GM18520 (cell line): ENCODE measurements around the gene SLAIN1.
A peak's percentile ranks its signal among the peaks of the same experiment; 100 is the strongest.
"Not testable (repeated sequence)": the region's sequence is repeated elsewhere in the genome, so short reads cannot be mapped to it uniquely, and the experiment has no call there.

Source experiments
- ATAC-seq: cut with Tn5 transposase; IDR thresholded peaks from one replicate; pipeline ENCODE4 v1.9.1; 2021; ENCODE audit not compliant: unreplicated experiment

The SLAIN1 gene

DNA sequence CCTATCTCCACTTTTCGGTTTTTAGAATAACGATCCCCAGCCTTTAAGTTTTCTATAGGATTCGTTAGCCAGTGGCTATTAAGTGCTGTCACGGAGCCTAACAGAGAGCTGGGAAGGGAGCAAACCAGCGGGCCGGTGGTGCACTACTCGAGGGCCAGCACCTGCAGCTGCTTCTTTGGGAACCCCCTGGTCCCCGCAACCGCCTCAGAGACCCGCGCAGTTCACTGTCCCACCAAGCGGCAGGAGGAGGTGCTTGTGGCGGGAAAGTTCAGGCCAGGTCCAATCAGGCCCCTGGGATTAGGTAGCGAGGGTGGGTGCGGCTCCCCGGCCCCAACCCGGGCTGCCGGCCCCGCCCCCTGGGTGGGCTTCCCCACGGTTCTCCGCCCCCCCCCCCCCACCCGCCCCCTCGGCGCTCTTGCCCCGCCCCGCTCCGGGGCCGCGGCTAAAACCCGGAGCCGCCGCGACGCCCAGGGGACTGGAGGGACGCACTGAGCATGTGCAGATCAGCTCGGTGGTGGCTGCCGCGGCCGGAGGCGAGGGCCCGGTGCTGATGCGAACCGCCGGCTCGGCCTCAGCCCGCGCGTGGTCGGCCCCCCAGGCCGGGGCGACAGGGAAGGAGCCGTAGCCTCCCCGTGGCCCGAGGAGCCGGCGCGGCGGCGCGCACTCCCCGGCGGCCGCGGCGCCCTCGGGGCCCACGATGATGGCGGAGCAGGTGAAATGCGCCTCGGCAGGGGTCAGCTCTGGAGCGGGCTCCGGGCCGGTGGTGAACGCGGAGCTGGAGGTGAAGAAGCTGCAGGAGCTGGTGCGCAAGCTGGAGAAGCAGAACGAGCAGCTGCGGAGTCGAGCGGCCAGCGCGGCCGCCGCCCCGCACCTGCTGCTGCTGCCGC, at the start of gene SLAIN1:
Gene SLAIN1, plus strand, starts transcription at position 471 of the 887 bp plus-strand sequence. Its CDS starts 227 bp downstream, at position 698.
- ATAC-seq, result peak; percentile 51

DNA sequence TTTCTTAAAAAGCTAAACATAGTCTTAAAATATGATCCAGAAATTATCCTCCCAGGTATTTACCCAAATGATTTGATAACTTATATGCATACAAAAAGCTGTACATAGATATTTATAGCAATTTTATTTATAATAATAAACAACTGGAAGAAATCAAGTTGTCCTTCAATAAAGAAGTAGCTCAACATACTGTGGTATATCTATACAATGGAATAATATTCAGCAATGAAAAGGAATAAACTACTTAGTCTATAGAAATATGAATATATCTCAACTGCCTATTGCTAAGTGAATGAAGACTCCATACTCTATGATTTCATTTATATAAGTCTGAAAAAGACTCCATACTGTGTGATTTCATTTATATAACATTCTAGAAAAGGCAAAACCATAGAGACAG, 47.1 kb upstream of the SLAIN1 start:
- no peak for ATAC-seq

DNA sequence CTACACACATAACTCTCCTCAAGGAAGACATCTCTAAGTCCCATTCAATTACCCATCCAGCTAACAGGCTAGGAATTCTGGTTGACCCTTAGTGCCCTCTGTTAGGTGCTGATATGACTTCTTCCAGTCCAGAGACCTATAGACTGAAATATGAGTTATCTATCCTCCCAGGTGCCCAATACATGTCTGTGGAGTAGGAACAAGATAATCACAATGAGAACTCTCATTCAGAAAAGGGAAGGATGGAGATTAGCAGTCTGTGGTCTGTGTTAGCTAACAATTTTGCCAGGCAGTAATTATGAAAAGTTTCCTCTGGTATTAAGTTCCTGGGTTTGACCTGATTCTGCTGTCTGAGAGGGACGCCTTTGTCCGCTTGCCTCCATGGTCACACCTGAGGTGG, 44.2 kb upstream of the SLAIN1 start:
- ATAC-seq, result no peak

DNA sequence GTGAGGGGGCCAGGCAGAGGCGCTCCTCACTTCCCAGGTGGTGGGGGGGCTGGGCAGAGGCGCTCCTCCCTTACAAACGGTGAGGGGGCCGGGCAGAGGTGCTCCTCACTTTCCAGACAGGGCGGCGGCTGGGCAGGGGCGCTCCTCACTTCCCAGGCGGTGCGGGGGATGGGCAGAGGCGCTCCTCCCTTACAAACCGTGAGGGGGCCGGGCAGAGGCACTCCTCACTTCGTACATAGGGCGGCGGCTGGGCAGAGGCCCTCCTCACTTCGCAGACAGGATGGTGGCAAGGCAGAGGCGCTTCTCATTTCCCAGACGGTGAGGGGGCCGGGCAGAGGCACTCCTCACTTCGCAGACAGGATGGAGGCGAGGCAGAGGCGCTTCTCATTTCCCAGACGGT, 37.5 kb upstream of the SLAIN1 start:
- ATAC-seq, result not testable (repeated sequence)

DNA sequence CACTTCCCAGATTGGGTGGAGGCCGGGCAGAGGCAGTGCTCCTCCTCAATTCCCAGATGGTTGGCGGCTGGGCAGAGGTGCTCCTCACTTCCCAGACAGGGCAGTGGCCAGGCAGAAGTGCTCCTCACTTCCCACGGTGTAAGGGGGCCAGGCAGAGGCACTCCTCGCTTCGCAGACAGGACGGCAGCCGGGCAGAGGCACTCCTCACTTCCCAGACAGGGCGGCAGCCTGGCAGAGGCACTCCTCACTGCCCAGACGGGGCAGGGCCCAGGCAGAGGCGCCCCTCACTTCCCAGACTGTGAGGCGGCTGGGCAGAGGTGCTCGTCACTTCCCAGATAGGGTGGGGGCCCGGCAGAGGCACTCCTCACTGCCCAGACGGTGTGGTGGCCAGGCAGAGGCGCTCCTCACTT, 36.6 kb upstream of the SLAIN1 start:
- no peak for ATAC-seq

DNA sequence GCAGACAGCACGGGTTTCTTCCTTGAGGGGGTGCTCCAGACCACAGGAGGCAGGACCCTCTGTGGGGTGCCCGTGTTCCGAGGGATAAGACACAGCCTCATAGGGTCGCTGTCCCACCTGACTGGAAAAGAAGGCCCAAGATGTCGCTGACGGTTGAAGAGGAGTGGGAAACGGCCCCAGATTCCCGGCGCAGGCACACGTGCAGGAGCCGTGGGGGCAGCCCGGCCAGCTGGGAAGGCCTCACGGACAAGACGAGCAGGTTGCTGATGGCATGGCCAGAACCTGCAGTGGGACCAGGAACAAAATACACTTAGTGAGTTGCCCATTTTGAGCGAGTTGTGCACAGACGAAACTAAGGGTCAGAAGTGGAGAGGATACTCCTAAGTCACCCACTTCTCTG, 35.2 kb upstream of the SLAIN1 start:
- ATAC-seq, result not testable (repeated sequence)

DNA sequence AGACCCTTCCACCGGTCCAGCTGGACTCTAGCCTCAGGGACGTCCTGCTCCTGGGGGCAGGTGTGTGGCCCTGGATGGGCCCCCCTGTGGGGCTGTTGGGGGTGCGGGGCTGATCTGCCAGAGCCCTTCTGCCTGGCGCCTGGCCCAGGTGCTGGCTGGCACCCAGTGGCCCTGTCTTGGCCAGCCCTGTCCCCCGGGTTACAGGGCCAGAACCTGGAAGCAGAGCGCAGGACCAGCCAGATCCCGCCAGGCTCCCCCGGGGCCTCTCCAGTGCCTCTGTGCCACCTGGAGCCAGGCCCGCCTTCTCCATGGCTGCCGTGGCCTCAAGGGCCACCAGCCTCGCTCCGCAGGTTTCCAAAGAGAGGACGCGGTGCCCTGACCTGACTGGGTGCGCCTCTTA, 34.7 kb upstream of the SLAIN1 start:
- ATAC-seq, result not testable (repeated sequence)

DNA sequence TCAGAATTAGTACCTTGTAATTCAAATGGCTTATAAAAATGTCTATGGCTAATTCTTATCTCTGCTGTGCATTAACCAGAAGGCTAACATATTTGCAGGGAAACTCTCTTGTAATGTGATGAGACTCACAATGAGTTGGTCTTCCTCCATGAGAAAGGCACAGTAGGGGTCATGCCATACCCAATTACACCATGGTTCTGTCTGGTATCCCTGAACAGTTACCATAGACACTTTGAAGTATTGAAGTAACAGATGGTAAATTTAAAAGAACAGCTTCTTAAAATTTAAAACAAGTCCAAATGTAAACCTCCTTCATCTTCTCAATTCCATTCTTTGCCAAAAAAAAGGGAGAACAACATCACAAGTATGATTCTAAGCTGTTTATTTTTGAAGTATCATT, 22.6 kb upstream of the SLAIN1 start:
- no peak for ATAC-seq

DNA sequence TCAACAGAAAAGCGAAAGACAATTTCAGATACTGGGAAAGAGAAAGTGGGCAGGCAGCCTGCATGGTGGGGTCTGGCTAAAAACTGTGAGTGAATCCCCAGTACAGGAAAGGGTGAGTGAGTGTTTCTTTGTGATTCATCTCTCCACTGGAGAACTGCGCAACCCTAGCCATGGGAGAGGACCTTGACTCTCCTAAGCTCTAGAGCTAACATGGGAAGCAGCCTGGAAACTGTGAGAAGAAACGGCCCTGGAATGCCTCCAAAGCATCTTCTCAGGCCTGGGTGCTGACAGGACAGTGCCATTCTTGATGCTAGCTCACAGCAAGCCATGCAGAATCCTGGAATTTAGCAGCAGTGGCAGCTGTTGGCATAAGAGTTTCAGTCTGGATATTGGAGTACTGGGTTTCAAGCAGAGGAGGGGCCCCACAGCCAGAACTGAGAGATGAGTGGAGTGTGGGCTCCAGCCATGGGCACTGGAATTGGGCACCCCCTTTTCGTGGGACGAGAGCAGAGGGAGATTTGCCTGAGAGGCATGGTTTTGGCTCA, 18.7 kb upstream of the SLAIN1 start:
- no peak for ATAC-seq

DNA sequence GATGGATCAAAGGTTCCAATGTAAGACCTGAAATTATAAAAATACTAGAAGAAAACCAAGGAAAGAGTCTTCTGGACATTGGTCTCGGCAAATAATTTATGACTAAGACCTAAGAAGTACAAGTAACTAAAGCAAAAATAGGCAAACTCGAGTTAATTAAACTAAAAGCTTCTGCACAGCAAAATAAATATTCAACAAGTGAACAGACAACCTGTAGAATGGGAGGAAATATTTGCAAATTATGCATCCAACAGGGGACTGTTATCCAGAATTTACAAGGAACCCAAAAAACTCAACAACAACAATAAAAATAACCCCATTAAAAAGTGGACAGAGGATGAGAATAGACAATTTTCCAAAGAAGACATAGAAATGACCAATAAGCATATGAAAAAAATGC, 9.7 kb upstream of the SLAIN1 start:
- no peak for ATAC-seq

DNA sequence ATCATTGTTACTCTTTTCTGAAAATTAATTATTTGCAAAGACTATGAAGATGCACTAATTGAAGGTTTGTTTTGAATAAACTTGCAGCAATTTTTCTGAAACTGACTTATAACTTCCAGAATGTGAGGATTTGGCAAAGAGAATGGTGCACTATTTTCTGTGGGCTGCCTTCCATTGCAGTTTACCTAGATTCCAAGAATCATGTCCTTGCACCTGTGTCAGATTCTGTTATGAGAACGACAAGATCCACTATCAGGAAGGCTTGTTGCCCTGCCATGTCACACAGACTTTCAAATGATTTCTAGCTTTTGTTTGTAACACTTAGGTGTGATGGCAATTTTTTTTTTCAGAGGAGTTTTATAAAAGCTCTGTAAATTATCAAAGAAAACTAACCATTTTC, 5.6 kb upstream of the SLAIN1 start:
- ATAC-seq, result no peak

DNA sequence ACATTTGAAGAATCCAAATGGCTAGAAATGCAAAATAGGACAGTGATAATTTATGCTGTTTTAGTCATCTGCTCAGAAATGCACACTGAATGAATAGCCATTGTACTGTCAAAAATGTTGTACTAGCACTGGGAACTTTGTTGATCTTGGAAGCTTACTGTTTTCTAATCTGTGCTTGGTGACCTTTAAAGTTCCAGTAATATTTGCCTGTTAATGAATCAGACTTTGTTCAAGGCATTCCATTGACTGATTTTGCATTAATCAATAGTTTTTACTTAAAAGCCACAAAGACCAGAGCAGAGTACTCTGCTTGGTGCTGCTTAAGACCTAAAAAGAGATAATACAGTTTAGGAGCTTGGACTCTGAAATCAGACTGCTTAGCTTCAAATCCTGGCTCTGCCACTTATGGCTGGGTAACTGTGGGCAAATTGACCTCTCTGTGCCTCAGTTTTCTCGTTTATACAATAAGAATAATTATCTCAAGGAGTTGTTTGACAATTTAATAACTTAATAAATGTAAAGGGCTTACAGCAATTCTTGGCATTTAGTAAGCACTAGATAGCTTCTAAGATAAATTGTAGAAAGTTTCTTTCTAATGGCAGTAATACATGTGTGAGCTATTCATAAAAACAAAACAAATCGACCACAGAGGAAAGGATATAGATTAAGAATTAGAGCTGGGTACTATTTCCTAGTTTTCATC, 4.6 kb upstream of the SLAIN1 start:
- ATAC-seq, result no peak

DNA sequence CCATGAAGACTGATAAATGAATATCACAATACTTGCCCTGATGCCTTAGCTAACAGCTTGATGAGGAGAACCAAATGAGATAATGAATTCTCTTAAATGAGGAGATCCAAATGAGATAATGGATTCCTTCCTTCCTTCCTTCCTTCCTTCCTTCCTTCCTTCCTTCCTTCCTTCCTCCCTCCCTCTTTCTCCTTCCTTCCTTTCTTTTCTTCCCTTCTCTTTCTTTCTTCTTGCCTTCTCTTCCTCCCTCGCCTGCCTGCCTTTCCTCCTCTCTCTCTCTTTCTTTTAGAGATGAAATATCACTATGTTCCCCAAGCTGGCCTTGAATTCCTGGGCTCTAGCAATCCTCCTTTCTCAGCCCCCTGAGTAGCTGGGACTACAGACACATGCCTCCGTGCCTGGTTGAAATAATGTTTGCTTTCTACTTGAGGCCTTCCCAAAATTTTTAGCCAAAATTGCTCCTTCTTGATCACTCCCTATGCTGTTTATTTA, 4.0 kb upstream of the SLAIN1 start:
- ATAC-seq, result no peak

DNA sequence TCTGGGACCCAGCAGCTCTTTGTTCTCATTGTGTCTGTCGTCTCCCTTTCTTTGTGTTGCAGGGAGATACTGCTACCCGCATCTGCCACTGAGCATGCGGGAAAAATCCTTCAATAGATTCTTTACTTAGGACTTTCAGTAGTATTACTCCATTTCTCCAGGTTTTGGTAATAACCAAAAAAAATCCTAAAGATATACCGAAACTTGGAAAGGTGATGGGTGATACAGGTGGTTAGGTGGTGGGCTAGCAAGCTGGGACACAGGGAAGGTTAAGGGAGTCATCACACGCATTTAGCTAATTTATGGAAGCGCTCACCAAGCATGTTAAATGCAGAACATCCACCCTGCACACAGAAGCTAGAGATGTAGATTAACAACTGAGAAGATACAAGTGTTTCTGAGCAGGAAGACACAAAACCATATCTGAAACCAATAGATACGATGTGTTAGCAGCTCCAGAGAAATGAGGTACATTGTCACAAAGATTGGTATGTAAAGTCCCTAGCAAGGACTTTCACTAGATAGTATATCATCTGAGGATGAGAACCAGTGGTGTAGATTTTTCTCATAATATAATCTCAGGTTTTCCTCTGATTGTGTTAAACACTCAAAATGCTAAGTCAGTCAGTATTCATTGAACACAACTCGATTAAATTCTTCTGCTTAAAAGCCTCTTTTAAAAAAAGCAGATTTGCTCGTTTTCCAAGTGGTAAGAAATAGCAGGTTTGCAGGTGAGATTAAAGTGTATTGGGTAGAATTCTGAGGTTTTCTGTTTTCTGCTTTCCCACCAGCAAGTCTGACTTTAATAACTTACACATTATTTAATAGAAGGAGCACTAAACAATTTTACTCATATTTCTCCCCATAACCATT, 1.2 kb upstream of the SLAIN1 start:
- no peak for ATAC-seq

DNA sequence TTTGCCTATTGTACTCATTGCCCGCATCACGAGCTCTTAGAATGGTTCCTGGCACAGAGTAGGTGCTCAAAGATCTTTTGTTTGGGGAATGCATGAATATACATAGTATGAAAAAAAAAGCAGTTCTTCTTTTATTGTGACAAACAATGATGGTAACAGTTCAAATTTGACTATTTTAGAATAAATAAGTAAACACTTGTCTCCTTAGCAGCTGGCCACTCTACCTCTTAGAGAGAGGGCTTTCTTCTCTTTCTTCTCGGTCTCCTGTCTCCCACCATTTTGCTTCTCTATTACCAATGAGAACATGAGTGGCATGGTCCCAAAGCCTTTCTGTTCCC, 639 bp upstream of the SLAIN1 start:
- ATAC-seq, result no peak

DNA sequence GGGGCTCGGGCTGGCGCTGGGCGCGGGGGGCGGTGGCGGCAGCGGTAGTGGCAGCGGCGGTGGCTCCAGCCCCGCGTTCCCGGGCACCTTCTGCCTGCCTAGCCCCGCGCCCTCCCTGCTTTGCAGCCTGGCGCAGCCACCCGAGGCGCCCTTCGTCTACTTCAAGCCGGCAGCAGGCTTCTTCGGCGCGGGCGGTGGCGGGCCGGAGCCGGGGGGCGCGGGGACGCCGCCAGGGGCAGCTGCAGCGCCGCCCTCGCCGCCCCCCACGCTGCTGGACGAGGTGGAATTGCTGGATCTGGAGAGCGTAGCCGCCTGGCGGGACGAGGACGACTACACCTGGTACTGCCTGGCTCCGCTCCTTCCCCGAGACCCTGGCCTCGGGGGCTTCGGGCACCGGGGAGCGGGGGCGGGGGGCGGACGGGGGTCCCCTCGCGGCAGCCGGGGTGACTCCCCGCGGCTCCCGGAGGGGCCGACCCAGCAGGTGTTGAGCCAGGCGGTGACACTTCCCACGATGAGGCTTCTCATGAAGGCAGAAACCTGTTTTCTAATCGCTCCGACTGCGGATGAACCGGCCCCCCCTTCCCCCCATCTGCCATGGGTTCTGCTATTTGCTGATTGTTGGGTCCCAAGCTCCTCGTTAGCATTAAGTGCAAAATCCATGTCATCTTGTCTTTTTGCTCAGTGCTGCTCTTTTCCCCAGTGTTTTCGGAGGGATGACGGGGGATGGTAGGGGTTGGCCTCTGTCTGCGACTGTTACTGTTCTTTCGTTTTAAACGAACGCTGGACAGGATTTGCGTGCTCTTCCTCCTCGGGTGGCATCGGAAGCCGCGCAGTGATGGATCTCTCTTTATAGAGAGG, 943 bp downstream of the SLAIN1 start:
- ATAC-seq, result peak; percentile 14

DNA sequence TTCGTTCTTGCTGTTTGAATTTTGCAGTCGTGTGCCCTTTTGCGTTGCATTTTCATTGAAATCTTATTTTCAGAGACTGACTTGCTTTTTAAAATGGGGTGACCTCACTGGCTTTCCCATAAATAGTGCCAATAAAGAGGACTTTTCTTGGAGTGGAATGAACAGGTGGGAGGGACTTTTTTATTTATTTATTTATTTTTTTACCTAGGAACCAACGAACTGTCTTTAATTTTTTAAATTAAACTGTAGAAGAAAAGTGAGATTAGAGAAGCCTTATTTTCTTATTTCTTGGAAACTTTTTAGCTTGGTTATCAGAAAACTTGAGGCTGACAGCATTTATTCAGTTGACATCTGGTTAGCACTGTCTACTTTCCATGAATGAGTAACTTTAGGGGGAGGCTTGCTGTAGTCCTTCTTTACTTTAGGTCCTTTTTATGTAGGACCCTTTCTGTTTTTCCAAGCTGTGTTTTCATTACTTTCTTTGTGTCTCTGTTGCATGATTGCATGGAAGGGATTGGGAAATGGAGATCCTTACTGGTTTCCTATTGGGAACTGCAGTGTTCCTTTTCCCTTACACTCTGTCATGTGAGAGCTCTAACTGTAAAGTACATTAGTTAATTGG, 1.7 kb downstream of the SLAIN1 start:
- no peak for ATAC-seq

DNA sequence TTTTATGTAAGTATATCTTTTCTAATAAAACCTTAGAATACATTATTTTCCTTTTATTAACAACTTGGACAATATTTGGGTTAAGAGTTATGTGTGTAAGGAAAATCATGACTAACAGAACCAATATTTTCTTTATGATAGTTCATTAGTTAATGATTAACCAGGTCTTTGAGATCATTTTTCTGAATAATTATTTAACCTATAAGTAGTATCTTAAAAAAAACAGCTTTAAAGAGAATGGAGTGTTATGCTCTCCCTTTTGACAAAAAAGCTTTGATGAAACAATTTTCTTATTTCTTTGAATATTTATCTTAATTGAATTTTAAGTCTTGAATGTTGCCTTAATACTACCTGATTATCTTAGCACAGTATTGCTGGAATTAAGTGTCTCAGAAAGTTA, 3.8 kb downstream of the SLAIN1 start:
- ATAC-seq, result no peak

DNA sequence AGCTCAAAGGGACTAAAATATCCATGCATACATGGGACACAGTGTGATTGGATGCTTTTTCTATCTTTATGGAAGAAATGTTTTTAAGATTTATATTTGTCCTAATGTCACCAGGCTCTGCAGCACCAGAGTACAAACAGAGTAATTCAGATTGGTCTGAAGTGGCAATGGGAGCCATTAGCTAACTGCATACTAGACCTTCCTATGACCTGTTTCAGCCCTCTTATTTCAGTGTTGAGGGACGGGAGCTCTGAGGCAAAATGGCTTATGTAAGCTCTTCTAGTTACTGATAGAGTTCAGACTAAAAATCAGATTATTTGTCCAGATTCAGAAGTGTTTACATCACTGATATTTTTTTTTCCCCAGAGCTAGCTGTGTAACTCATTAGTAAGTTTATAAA, 4.9 kb downstream of the SLAIN1 start:
- no peak for ATAC-seq

DNA sequence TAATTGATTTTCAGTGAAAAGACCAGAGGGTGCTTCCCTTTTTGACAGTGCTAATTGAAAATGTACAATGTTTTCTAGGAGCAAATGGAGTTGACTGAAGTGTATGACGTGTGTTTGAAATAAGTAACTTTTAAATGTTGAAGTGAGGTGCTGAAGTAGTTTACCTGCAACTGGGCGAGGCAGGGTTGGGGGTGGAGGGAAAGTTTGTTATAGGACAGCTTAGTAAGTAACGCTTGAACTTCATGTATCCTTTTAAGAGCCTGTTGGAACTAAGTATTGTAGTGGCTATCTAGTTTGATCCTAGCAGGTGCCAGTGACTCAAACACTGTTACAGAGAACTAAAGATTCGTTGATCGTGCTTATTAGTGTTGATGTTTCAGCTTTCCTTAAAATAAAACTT, 5.9 kb downstream of the SLAIN1 start:
- ATAC-seq, result no peak
